ENCODE results near the gene GMPR.
"Not testable (repeated sequence)": the region's sequence is repeated elsewhere in the genome, so short reads cannot be mapped to it uniquely, and the experiment has no call there.

The GMPR gene

GRCh38 chr6:16248271-16248853 is 10.0 kb downstream of the GMPR start:
- DNase-seq = no peak

DNA sequence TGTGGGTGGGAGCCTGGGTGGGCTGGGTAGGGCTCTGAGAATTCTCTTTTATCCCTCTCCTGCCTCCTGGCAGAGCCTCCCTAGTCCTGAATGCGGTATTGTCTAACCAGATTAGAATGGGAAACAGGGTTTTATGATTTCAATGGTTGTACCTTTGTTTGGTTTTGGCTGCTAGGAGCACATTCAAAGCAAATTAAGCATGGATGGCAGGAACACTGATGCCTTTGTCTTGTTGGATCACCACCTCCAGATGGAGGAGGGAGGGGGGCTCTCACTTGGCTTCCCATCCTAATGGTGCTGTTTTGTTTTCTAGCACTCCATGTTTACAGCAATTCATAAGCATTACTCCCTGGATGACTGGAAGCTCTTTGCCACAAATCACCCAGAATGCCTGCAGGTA is 11.6 kb downstream of the GMPR start:
- DNase-seq = no peak

- no peak for DNase-seq
These were observed 13.3 kb downstream of the GMPR start for GRCh38 chr6:16251706-16252105.

DNA sequence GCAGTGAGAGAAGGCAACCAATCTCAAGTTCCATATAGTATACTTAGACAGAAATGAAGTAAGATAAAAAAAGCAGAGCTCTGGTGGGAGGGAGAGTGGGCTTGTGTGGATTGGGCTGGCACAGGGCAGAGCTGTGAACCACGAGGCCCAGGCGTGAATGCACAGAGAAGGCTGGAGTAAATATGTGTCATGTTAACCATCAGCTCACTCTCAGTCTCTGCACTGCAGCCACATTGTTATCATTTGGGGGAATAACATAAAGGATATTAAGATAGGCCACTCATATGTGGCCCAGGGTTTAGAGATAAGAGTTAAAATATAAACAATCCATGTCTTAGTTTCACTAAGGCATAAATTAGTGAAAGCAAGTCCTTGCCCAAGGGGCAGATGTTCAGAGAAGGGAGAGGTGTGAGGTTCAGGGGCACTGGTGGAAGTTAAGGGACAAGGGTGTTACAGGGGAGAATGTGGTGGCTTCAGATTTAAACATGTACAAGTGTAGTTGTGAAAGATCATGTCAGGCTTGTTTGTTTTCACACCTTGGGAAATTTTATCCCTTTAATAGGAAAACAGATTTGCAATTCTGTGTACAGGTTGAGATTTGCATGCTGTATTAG is 14.4 kb downstream of the GMPR start:
- no peak for DNase-seq

GRCh38 chr6:16253399-16254144 is 15.2 kb downstream of the GMPR start:
- DNase-seq = no peak

- DNase-seq = no peak
These were observed 16.1 kb downstream of the GMPR start for GRCh38 chr6:16254535-16254934.

DNA sequence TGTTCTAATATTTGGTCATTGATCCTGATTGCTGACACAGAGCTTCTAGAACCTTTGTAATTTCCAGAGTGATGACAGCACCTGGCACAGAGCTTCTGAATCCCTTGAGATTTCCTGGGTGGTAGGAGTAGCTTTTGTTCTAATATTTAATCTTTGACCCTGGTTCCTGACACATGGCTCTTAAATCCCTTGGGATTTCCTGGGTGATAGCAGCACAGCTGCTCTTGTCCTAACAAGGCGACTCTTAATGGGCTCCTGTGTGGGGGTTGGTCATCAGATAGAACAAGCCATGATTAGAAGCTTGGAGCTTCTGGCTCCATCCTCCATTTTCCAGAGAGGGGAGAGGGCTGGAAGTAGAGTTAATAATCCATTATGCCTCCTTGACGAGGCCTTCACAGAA is 18.4 kb downstream of the GMPR start:
- DNase-seq = no peak

- DNase-seq = no peak
These were observed 19.8 kb downstream of the GMPR start for GRCh38 chr6:16257999-16258708.

GRCh38 chr6:16258709-16259075 is 20.3 kb downstream of the GMPR start:
- DNase-seq = no peak

- not testable (repeated sequence) for DNase-seq
These were observed 21.2 kb downstream of the GMPR start for GRCh38 chr6:16259604-16260003.

GRCh38 chr6:16260602-16261001 is 22.2 kb downstream of the GMPR start:
- not testable (repeated sequence) for DNase-seq

DNA sequence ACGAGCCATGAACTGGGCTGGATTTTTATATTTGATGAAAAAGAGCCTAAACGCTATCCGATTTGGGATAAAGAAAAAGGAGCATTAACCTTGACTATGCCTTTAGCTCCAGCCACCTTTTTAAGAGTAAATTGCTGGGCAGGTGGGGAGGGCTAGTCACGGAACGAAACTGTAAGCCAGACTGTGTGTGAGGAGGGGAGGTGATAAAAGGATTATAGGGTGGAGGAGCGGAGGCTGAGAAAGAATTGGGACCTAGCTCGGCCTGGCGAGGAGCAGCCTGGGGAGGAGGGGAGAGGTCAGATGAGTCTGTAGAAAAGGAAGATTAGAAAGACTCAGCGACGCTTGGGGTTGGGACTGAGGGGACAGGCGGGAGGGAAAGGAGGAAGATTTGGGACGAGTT is 24.4 kb downstream of the GMPR start:
- DNase-seq = not testable (repeated sequence)

DNA sequence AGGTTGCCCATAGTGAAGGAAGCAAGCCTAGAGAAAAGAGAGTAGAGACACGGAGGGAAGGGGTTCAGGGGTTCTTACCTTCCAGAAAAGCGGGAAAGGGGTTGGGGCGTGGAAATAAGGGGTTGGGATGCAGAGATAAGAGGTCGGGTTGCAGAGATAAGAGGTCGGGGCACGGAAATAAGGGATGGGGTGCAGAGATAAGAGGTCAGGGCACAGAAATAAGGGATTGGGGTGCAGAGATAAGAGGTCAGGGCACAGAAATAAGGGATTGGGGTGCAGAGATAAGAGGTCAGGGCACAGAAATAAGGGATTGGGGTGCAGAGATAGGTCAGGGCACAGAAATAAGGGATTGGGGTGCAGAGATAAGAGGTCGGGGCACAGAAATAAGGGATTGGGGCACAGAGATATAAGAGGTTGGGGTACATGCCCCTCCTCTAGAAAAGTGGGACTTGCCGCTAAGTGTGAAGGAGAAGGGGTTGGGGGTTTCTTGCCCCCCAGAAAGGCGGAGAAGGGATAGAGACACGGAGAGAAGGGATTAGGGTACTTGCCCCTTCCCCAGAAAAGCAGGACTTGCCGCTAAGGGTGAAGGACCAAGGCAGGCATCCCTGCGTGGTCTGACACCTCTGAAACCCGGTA is 25.2 kb downstream of the GMPR start:
- DNase-seq = not testable (repeated sequence)

DNA sequence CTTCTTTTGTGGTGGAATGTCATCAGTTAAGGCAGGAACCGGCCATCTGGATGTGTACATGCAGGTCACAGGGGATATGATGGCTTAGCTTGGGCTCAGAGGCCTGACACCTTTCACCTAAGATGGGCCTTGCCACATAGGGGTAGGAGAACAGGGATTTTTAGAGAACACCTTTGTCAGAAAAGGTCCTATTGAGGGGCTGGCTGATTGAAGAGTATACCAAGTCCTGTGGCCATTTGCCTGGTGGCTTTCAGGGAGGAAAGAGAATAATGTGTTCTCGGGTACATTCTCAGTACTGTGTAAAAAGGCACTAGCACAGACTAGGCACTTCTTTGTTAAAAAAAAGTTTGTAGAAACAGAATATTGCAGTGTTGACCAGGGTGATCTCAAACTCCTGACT is 26.4 kb downstream of the GMPR start:
- no peak for DNase-seq

GRCh38 chr6:16265351-16266341 is 27.3 kb downstream of the GMPR start:
- DNase-seq = no peak

GRCh38 chr6:16267428-16268263 is 29.3 kb downstream of the GMPR start:
- no peak for DNase-seq

- not testable (repeated sequence) for DNase-seq
These were observed 31.2 kb downstream of the GMPR start for GRCh38 chr6:16269442-16270070.

DNA sequence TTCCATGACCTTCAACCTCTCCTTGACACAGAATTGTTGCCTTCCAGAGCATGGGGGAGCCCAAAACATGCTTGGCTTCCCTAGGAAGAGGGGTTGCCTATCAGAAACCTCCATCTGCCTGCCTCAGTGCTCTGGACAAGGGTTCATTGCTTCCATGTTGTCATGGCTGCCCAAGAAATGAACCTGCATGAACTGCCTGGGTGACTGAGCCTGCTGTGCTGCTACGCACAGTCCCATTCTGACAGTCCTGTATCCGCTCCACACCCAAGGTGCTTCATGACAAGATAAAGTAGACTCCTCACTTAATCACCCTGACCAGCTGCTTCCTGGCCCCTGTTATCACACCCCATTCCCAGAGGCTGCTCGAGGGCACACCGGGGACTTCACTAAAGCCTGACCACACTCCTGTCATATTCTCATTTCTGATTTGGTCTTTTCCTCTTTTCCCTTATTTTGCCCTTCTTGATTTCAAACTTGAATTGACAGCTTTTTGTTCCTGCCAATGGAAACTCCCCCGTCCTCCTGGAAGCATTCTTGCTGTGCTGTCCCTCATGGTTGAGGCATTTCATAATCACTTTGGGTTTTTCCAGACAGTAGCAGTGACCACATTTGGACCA is 31.9 kb downstream of the GMPR start:
- no peak for DNase-seq

DNA sequence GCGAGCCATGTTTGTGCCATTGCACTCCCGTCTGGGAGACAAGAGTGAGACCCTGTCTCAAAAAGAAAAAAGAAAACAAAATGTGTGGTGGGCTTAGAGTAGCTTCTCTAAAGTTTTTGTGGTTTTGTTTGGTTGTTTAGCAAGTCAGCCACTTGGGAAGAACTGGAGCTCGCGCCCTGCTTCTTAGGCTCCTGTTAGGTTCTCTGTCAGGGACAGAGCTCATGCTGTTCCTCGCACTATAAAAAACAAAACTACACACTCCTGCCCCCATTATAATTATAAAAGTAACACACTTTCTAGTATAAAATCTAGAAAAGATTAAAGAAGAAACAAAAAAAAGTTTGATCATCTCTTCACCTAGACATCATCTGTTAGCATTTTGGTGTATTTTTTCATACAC is 33.0 kb downstream of the GMPR start:
- no peak for DNase-seq

DNA sequence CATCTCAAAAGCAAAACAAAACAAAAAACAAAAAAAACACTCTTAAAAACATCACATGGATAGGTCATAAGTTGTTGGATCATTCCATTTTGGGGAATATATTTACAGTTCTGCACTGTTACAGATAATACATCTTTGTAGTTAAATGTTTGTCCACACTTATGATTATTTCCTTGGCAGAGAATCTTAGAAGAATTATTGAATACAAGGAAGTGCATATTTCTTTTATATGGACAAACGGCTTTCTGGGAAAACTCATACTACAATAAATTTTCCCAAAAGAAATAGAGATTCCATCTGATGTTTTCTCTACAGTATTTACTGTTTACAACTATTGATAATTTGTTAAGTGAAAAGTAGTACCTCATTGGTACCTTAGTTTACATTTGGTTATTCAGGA is 33.8 kb downstream of the GMPR start:
- no peak for DNase-seq

Measured in inflammatory macrophage (primary cell).